Astrocyte (in vitro differentiated cells and primary cell): ENCODE results near the gene TGM3.

Experiments
- EZH2 ChIP-seq: IDR thresholded peaks from 2 replicates; pipeline ENCODE4 v1.6.1; 2012; ENCODE audit warnings: mild to moderate bottlenecking, low read length, inconsistent platforms; ENCODE audit not compliant: insufficient read depth
- TF ChIP-seq, protein P1 (sequence below): IDR thresholded peaks from 2 replicates; pipeline ENCODE4 v1.5.1; 2011; ENCODE audit warnings: low read depth, mild to moderate bottlenecking, inconsistent platforms, low read length, moderate library complexity; ENCODE audit not compliant: insufficient read depth

DNA sequence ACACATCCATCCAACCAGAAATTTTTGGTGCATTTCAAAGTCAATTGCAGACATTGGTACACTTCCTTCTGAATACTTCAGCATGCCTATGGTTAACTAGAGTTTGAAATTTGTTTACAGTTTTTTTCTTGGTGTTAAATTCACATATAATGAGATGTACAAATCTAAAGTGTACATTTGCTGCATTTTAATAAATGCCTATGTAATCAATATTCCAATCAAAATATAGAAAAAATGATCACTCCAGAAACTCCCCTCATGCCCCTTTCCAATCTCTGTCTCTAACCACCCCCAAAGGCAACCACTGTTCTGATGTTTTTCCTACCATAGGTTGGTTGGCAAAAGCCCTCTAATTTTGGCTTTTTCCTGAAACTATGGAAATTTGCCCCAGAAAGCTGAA, 77.3 kb downstream of the TGM3 start:
- no peak for TF ChIP-seq EZH2
- TF ChIP-seq, protein P1, sequence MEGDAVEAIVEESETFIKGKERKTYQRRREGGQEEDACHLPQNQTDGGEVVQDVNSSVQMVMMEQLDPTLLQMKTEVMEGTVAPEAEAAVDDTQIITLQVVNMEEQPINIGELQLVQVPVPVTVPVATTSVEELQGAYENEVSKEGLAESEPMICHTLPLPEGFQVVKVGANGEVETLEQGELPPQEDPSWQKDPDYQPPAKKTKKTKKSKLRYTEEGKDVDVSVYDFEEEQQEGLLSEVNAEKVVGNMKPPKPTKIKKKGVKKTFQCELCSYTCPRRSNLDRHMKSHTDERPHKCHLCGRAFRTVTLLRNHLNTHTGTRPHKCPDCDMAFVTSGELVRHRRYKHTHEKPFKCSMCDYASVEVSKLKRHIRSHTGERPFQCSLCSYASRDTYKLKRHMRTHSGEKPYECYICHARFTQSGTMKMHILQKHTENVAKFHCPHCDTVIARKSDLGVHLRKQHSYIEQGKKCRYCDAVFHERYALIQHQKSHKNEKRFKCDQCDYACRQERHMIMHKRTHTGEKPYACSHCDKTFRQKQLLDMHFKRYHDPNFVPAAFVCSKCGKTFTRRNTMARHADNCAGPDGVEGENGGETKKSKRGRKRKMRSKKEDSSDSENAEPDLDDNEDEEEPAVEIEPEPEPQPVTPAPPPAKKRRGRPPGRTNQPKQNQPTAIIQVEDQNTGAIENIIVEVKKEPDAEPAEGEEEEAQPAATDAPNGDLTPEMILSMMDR: no peak
